Thyroid gland (tissue), 4 donors: ENCODE results near the gene GPS1. TPM values are rescaled to one million over a fixed set of nuclear protein-coding genes. Genes with fewer than 3 reads are reported as not detected.

Experiments used
- DNase-seq, 2 donors: peaks; one replicate each; pipeline ENCODE4 v3.0.0-alpha.2; 2019
- H3K27ac ChIP-seq, 3 donors: fragments of 200-600 bp; sonication (generic); 1 replicate in 2 of 3; 2 replicates in 1 of 3; pipeline ENCODE4 v1.5.1; 2016 to 2019; ENCODE audit warnings: mild to moderate bottlenecking in 1 of 3, moderate library complexity in 1 of 3
- H3K27me3 ChIP-seq: fragments of 200-600 bp; sonication (generic); one replicate; pipeline ENCODE4 v1.5.1; 2019
- H3K36me3 ChIP-seq, 2 donors: fragments of 200-600 bp; sonication (generic); one replicate each; pipeline ENCODE4 v1.5.1; 2016 to 2019
- H3K4me1 ChIP-seq, 2 donors: fragments of 200-600 bp; sonication (generic); one replicate each; pipeline ENCODE4 v1.5.1; 2017 to 2019
- H3K4me3 ChIP-seq, 3 donors: fragments of 200-600 bp; sonication (generic); replicated peaks in 1 of 3; 1 replicate in 2 of 3; 2 replicates in 1 of 3; pipeline ENCODE4 v1.5.1; 2016; ENCODE audit warnings: mild to moderate bottlenecking in 1 of 3
- H3K9me3 ChIP-seq: fragments of 200-600 bp; sonication (generic); one replicate; pipeline ENCODE4 v1.5.1; 2017
- POLR2A ChIP-seq, 2 donors: fragments of 450-650 bp; IDR thresholded peaks; one replicate each; pipeline ENCODE4 v1.6.1; 2017; ENCODE audit warnings: antibody characterized with exemption in 2 of 2, mild to moderate bottlenecking in 2 of 2, moderate library complexity in 1 of 2
- WGBS, 2 donors: methylation state at CpG; one replicate each; pipeline ENCODE4 v1.1.5; 2017; 5-methylcytosine and 5-hydroxymethylcytosine counted together
- intact Hi-C: fragments of 100-400 bp; cut with DNase I; formaldehyde crosslinking; loops from one replicate; pipeline ENCODE4 v1.15.1; 2023
- total RNA-seq, 4 donors: library from RNA; depleted of rRNA; stranded (reverse); fragments of >200 nt; gene quantifications; one replicate each; pipeline ENCODE4 v1.2.3, GENCODE V29; 2016
- TF ChIP-seq, protein P1 (sequence below), 6 experiments: fragments of 200-600 bp in 3 of 6; fragments of 450-650 bp in 3 of 6; sonication (generic) in 3 of 6; IDR thresholded peaks; one replicate each; pipeline ENCODE4 v1.5.1; 2016 to 2019; ENCODE audit warnings: antibody characterized with exemption in 6 of 6, mild to moderate bottlenecking in 2 of 6, inconsistent platforms in 1 of 6, moderate library complexity in 1 of 6

The GPS1 gene
- total RNA-seq, 4 donors from 2014 or later, result 80.1 to 164 (median 102) TPM

GRCh38 chr17:82072827-82073226 lies 21.1 kb downstream of the GPS1 start:
- intact Hi-C loops, result no loop called here
- no peaks in the 10 kb centered on the region for H3K9me3 ChIP-seq
- no peak overlapping the region for H3K4me3 ChIP-seq
- TF ChIP-seq, protein P1, sequence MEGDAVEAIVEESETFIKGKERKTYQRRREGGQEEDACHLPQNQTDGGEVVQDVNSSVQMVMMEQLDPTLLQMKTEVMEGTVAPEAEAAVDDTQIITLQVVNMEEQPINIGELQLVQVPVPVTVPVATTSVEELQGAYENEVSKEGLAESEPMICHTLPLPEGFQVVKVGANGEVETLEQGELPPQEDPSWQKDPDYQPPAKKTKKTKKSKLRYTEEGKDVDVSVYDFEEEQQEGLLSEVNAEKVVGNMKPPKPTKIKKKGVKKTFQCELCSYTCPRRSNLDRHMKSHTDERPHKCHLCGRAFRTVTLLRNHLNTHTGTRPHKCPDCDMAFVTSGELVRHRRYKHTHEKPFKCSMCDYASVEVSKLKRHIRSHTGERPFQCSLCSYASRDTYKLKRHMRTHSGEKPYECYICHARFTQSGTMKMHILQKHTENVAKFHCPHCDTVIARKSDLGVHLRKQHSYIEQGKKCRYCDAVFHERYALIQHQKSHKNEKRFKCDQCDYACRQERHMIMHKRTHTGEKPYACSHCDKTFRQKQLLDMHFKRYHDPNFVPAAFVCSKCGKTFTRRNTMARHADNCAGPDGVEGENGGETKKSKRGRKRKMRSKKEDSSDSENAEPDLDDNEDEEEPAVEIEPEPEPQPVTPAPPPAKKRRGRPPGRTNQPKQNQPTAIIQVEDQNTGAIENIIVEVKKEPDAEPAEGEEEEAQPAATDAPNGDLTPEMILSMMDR (IDR thresholded peaks at IDR 0.05), result no peak
- no peak for TF ChIP-seq POLR2A (IDR thresholded peaks at IDR 0.05)
- DNase-seq, result no peak
- H3K27ac ChIP-seq, result no peak overlapping the region
- no peaks in the 10 kb centered on the region for H3K27me3 ChIP-seq
- H3K4me1 ChIP-seq, result no peaks in the 10 kb centered on the region
- H3K36me3 ChIP-seq, result no peaks in the 10 kb centered on the region
- WGBS, 2 donors, result 86 to 92% methylated on average over 6 of the region's 6 CpGs

DNA sequence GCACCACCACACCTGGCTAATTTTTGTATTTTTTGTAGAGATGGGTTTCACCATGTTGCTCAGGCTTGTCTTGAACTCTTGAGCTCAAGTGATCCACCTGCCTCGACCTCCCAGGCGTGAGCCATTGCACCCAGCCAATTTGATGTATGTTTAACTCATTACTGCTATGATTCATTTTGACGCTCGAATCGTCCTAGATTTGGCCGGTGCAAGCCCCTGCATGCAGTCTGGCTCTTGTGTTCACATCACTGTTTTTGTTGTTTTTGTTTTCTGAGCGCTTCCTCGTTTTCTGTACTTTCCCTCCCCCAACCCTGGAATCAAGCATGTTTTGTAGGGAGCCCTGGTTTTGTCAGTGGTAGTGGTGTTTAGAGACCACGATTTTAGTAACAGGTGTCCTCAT lies 21.7 kb downstream of the GPS1 start:
- H3K4me3 ChIP-seq, result no peak overlapping the region
- H3K27me3 ChIP-seq, result no peaks in the 10 kb centered on the region
- intact Hi-C loops, result no loop called here
- H3K36me3 ChIP-seq, result no peaks in the 10 kb centered on the region
- no peak overlapping the region for H3K27ac ChIP-seq
- 73 to 78% methylated on average over 9 of the region's 9 CpGs for WGBS, 2 donors
- TF ChIP-seq, protein P1 (IDR thresholded peaks at IDR 0.05), result no peak
- TF ChIP-seq POLR2A (IDR thresholded peaks at IDR 0.05), result no peak
- H3K4me1 ChIP-seq, result no peaks in the 10 kb centered on the region
- DNase-seq, result no peak
- H3K9me3 ChIP-seq, result no peaks in the 10 kb centered on the region

- H3K27ac ChIP-seq, result no peak overlapping the region
- H3K36me3 ChIP-seq, result peaks cover 4 to 22% of the 10 kb centered on the region in 2 donors
- TF ChIP-seq, protein P1 (IDR thresholded peaks at IDR 0.05), result no peak
- no peak for TF ChIP-seq POLR2A (IDR thresholded peaks at IDR 0.05)
- intact Hi-C loops, result no loop called here
- WGBS, 2 donors, result 85 to 89% methylated on average over 25 of the region's 25 CpGs
- H3K4me3 ChIP-seq, result no peak overlapping the region
- H3K27me3 ChIP-seq, result no peaks in the 10 kb centered on the region
- DNase-seq, result no peak
- no peaks in the 10 kb centered on the region for H3K4me1 ChIP-seq
- no peaks in the 10 kb centered on the region for H3K9me3 ChIP-seq
Observed at GRCh38 chr17:82076018-82076784, 24.5 kb downstream of the GPS1 start.

GRCh38 chr17:82076785-82077591 lies 25.3 kb downstream of the GPS1 start:
- Histone ChIP-seq H3K4me1 (no peaks in the 10 kb centered on the region), H3K27me3 (no peaks in the 10 kb centered on the region), H3K9me3 (no peaks in the 10 kb centered on the region), H3K4me3 (no peak overlapping the region), H3K36me3 (peaks cover 5 to 28% of the 10 kb centered on the region in 2 donors), H3K27ac (no peak overlapping the region)
- 75 to 79% methylated on average over 13 to 18 of the region's 21 CpGs for WGBS, 2 donors
- intact Hi-C loops, result no loop called here
- DNase-seq, result no peak
- TF ChIP-seq, protein P1 (IDR thresholded peaks at IDR 0.05), result no peak
- TF ChIP-seq POLR2A (IDR thresholded peaks at IDR 0.05), result no peak
